ENCODE measurements around the gene MTA1. TPM values are rescaled to one million over a fixed set of nuclear protein-coding genes. Genes with fewer than 3 reads are reported as not detected.

The MTA1 gene
- total and polyA plus RNA-seq, 2 donors (not counting 1 experiment from before 2014, with no cell fraction given), result 137 to 147 TPM

DNA sequence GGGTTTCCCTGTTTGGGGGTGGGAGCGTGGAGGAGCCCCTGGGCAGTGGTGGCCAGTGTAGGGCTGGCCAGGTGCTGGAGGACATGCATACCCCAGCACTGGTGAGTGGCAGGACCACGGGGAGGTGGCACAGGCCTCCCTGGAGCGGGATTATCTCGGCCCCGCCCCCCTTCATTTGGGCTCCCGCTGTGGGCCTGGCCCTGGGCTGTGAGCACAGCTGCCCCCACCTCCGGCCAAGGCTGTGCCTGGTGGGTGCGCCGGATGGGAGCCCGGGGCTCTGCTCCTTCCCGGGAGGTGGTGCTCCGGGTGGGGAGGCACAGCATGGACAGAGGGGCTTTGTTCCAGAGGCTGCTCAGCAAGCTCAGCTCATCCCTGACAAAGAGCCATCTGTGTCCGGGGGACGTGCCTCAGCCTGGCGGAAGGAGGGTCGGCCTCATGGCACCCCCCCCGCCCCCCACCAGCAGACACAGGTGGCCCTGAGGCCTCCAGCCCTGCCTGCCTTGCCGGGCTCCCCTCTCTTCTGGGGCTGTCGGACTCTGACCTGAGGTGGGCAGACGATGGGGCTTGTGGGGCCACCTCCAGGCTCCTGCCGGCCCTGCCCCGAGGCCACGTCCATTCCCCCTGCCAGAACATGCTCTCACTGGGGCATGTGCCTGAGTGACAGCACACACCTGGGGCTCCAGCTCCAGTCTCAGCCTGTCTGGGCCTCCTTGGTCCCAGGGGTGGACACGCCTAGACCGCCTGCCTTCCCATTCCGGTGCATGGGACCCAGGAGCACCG is 79.8 kb downstream of the MTA1 start:
- Histone ChIP-seq H3K27ac (ENCODE audit: low read length in 2 of 2) (no peak overlapping the region), H3K4me2 (replicated peaks; ENCODE audit: low read depth, low read length, poor library complexity, severe bottlenecking) (no peak overlapping the region), H3K4me3 (ENCODE audit: control extremely low read depth in 1 of 5, extremely low read depth in 1 of 5, insufficient read depth in 1 of 5, low read depth in 2 of 5, low read length in 4 of 5) (no peak overlapping the region), H3K9me3 (ENCODE audit: control extremely low read depth in 1 of 3, control insufficient read depth in 2 of 3, insufficient read depth in 1 of 3, low read length in 2 of 3) (no peaks in the 10 kb centered on the region), H4K20me1 (ENCODE audit: control insufficient read depth, insufficient read depth, low read length, poor library complexity, severe bottlenecking) (no peaks in the 10 kb centered on the region), H3K4me1 (ENCODE audit: control insufficient read depth in 2 of 2, insufficient read depth in 2 of 2, low read length in 2 of 2) (no peaks in the 10 kb centered on the region), H3K27me3 (replicated peaks in 1 of 4; ENCODE audit: control extremely low read depth in 1 of 4, control insufficient read depth in 3 of 4, insufficient read depth in 4 of 4, low read length in 3 of 4) (no peaks in the 10 kb centered on the region), H2AFZ (ENCODE audit: insufficient read depth, low read depth, low read length, poor library complexity, severe bottlenecking) (no peak overlapping the region), H3K9ac (ENCODE audit: low read length) (no peak overlapping the region), H3K79me2 (ENCODE audit: control insufficient read depth, insufficient read depth, low read length) (no peaks in the 10 kb centered on the region), H3K36me3 (replicated peaks in 1 of 2; ENCODE audit: control extremely low read depth in 1 of 2, control insufficient read depth in 1 of 2, extremely low read depth in 1 of 2, insufficient read depth in 2 of 2, low read length in 1 of 2) (no peaks in the 10 kb centered on the region)
- TF ChIP-seq, protein P1, sequence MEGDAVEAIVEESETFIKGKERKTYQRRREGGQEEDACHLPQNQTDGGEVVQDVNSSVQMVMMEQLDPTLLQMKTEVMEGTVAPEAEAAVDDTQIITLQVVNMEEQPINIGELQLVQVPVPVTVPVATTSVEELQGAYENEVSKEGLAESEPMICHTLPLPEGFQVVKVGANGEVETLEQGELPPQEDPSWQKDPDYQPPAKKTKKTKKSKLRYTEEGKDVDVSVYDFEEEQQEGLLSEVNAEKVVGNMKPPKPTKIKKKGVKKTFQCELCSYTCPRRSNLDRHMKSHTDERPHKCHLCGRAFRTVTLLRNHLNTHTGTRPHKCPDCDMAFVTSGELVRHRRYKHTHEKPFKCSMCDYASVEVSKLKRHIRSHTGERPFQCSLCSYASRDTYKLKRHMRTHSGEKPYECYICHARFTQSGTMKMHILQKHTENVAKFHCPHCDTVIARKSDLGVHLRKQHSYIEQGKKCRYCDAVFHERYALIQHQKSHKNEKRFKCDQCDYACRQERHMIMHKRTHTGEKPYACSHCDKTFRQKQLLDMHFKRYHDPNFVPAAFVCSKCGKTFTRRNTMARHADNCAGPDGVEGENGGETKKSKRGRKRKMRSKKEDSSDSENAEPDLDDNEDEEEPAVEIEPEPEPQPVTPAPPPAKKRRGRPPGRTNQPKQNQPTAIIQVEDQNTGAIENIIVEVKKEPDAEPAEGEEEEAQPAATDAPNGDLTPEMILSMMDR (IDR thresholded peaks at IDR 0.05), result no peak
- no peak for TF ChIP-seq EZH2 (IDR thresholded peaks at IDR 0.05; ENCODE audit: borderline replicate concordance, insufficient read depth, low read depth, low read length, poor library complexity, severe bottlenecking)
- ATAC-seq (ENCODE audit: low read depth) (no peak), DNase-seq (peak; percentile 35)
- Mint-ChIP-seq H3K27me3 (peaks cover 4% of the 10 kb centered on the region), H3K27ac (no peak overlapping the region), H3K9me3 (ENCODE audit: insufficient read depth) (no peaks in the 10 kb centered on the region), H3K4me3 (no peak overlapping the region), H3K4me1 (no peaks in the 10 kb centered on the region)
- 93% methylated on average over 26 of the region's 27 CpGs for WGBS (ENCODE audit: insufficient coverage)
- ChIA-PET CTCF (interaction anchor here (0.9 kb wide), 1 partner anchor 8 kb away, joined by 3 read pairs; no protein-coding TSS in a partner anchor), POLR2A (interaction anchor here (0.6 kb wide), 1 partner anchor 8 kb away, joined by 12 read pairs; no protein-coding TSS in a partner anchor)
- intact Hi-C loops (cut with micrococcal nuclease), result no loop called here

- H3K4me3 Mint-ChIP-seq, result no peak overlapping the region
Measured at GRCh38 chr14:105500036-105500725, 80.6 kb downstream of the MTA1 start.

More at GRCh38 chr14:105500036-105500725, 80.6 kb downstream of the MTA1 start:
- Histone ChIP-seq H4K20me1 (ENCODE audit: control insufficient read depth, insufficient read depth, low read length, poor library complexity, severe bottlenecking) (no peaks in the 10 kb centered on the region), H3K27me3 (replicated peaks in 1 of 4; ENCODE audit: control extremely low read depth in 1 of 4, control insufficient read depth in 3 of 4, insufficient read depth in 4 of 4, low read length in 3 of 4) (no peaks in the 10 kb centered on the region), H3K4me1 (ENCODE audit: control insufficient read depth in 2 of 2, insufficient read depth in 2 of 2, low read length in 2 of 2) (no peaks in the 10 kb centered on the region), H3K27ac (ENCODE audit: low read length in 2 of 2) (no peak overlapping the region), H2AFZ (ENCODE audit: insufficient read depth, low read depth, low read length, poor library complexity, severe bottlenecking) (no peak overlapping the region), H3K4me2 (replicated peaks; ENCODE audit: low read depth, low read length, poor library complexity, severe bottlenecking) (no peak overlapping the region), H3K36me3 (replicated peaks in 1 of 2; ENCODE audit: control extremely low read depth in 1 of 2, control insufficient read depth in 1 of 2, extremely low read depth in 1 of 2, insufficient read depth in 2 of 2, low read length in 1 of 2) (no peaks in the 10 kb centered on the region), H3K9me3 (ENCODE audit: control extremely low read depth in 1 of 3, control insufficient read depth in 2 of 3, insufficient read depth in 1 of 3, low read length in 2 of 3) (no peaks in the 10 kb centered on the region), H3K79me2 (ENCODE audit: control insufficient read depth, insufficient read depth, low read length) (no peaks in the 10 kb centered on the region), H3K4me3 (ENCODE audit: control extremely low read depth in 1 of 5, extremely low read depth in 1 of 5, insufficient read depth in 1 of 5, low read depth in 2 of 5, low read length in 4 of 5) (no peak overlapping the region), H3K9ac (ENCODE audit: low read length) (no peak overlapping the region)
- ATAC-seq (ENCODE audit: low read depth), result no peak
- H3K9me3 Mint-ChIP-seq (ENCODE audit: insufficient read depth), result no peaks in the 10 kb centered on the region
- H3K27me3 Mint-ChIP-seq, result peaks cover 4% of the 10 kb centered on the region
- DNase-seq, result peak; percentile 34
- H3K4me1 Mint-ChIP-seq, result no peaks in the 10 kb centered on the region
- no peak overlapping the region for H3K27ac Mint-ChIP-seq
- 94% methylated on average over 21 of the region's 21 CpGs for WGBS (ENCODE audit: insufficient coverage)
- ChIA-PET CTCF (interaction anchor here (0.9 to 1.3 kb wide), 2 partner anchors 9 to 23 kb away, joined by 3 read pairs; no protein-coding TSS in a partner anchor), POLR2A (no interaction called here)
- intact Hi-C loops (cut with micrococcal nuclease), result no loop called here
- TF ChIP-seq EZH2 (IDR thresholded peaks at IDR 0.05; ENCODE audit: borderline replicate concordance, insufficient read depth, low read depth, low read length, poor library complexity, severe bottlenecking), result no peak
- TF ChIP-seq, protein P1 (IDR thresholded peaks at IDR 0.05), result no peak
